ENCODE data around the gene RNF152. TPM values are rescaled to one million over a fixed set of nuclear protein-coding genes. Genes with fewer than 3 reads are reported as not detected.
"Not testable (repeated sequence)": the region's sequence is repeated elsewhere in the genome, so short reads cannot be mapped to it uniquely, and the experiment has no call there.

The RNF152 gene
- total RNA-seq, 1 donor from 2014 or later = 4.1 TPM

GRCh38 chr18:61784834-61785233 lies 108.0 kb downstream of the RNF152 start:
- no peaks in the 10 kb centered on the region for H3K36me3 Mint-ChIP-seq (ENCODE audit: low read depth, unreplicated experiment)
- TF ChIP-seq CTCF (IDR thresholded peaks at IDR 0.05; ENCODE audit: unreplicated experiment) = no peak
- H3K27me3 Mint-ChIP-seq (ENCODE audit: unreplicated experiment) = no peaks in the 10 kb centered on the region
- no peaks in the 10 kb centered on the region for H3K9me3 Mint-ChIP-seq (ENCODE audit: unreplicated experiment)
- H3K27ac Mint-ChIP-seq (ENCODE audit: unreplicated experiment) = no peak overlapping the region
- no peak overlapping the region for H3K4me3 Mint-ChIP-seq (ENCODE audit: unreplicated experiment)
- no peak for DNase-seq (ENCODE audit: low spot score)
- no peaks in the 10 kb centered on the region for H3K4me1 Mint-ChIP-seq (ENCODE audit: unreplicated experiment)

DNA sequence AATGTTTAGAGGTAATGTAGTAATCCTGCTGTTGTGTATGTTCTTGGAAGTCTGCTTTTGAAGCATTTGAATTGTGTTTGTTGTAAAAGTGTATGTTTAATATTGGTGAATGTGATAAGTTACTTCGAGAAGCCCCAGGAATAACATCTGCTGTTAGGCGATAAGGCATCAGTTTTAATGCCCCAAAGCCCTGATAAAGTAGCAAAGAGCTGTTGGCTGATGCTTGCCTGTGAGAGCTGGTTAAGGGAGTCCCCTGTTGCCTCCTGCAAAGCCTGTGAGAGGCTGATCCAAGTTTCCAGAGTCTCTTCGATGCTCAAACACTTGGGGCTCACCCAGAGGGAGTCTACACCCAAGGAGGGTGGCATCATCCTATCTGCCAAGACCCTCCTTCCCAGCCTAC lies 110.3 kb downstream of the RNF152 start:
- H3K4me1 Mint-ChIP-seq (ENCODE audit: unreplicated experiment) = no peaks in the 10 kb centered on the region
- no peak overlapping the region for H3K4me3 Mint-ChIP-seq (ENCODE audit: unreplicated experiment)
- no peaks in the 10 kb centered on the region for H3K36me3 Mint-ChIP-seq (ENCODE audit: low read depth, unreplicated experiment)
- H3K9me3 Mint-ChIP-seq (ENCODE audit: unreplicated experiment) = no peaks in the 10 kb centered on the region
- no peak overlapping the region for H3K27ac Mint-ChIP-seq (ENCODE audit: unreplicated experiment)
- DNase-seq (ENCODE audit: low spot score) = no peak
- TF ChIP-seq CTCF (IDR thresholded peaks at IDR 0.05; ENCODE audit: unreplicated experiment) = no peak
- peaks cover 2% of the 10 kb centered on the region for H3K27me3 Mint-ChIP-seq (ENCODE audit: unreplicated experiment)

DNA sequence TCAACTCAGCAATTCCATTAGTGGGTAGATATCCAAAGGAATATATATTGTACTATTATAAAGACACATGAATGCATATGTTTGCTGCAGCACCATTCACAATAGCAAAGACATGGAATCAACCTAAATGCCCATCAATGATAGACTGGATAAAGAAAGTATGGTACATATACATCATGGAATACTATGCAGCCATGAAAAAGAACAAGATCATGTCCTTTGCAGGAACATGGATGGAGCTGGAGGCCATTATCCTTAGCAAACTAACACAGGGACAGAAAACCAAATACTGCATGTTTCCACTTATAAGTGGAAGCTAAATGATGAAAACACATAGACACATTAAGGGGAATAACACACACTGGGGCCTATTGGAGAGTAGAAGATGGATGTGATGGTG lies 116.6 kb downstream of the RNF152 start:
- H3K4me1 Mint-ChIP-seq (ENCODE audit: unreplicated experiment); H3K36me3 Mint-ChIP-seq (ENCODE audit: low read depth, unreplicated experiment); H3K27ac Mint-ChIP-seq (ENCODE audit: unreplicated experiment); H3K4me3 Mint-ChIP-seq (ENCODE audit: unreplicated experiment); H3K9me3 Mint-ChIP-seq (ENCODE audit: unreplicated experiment); DNase-seq (ENCODE audit: low spot score); H3K27me3 Mint-ChIP-seq (ENCODE audit: unreplicated experiment): not testable (repeated sequence)

GRCh38 chr18:61774846-61775245 lies 118.0 kb downstream of the RNF152 start:
- no peak for TF ChIP-seq CTCF (IDR thresholded peaks at IDR 0.05; ENCODE audit: unreplicated experiment)
- Mint-ChIP-seq H3K9me3 (ENCODE audit: unreplicated experiment) (no peaks in the 10 kb centered on the region), H3K27ac (ENCODE audit: unreplicated experiment) (no peak overlapping the region), H3K4me1 (ENCODE audit: unreplicated experiment) (peaks cover 3% of the 10 kb centered on the region), H3K36me3 (ENCODE audit: low read depth, unreplicated experiment) (no peaks in the 10 kb centered on the region), H3K27me3 (ENCODE audit: unreplicated experiment) (peaks cover 2% of the 10 kb centered on the region), H3K4me3 (ENCODE audit: unreplicated experiment) (no peak overlapping the region)
- DNase-seq (ENCODE audit: low spot score) = no peak

DNA sequence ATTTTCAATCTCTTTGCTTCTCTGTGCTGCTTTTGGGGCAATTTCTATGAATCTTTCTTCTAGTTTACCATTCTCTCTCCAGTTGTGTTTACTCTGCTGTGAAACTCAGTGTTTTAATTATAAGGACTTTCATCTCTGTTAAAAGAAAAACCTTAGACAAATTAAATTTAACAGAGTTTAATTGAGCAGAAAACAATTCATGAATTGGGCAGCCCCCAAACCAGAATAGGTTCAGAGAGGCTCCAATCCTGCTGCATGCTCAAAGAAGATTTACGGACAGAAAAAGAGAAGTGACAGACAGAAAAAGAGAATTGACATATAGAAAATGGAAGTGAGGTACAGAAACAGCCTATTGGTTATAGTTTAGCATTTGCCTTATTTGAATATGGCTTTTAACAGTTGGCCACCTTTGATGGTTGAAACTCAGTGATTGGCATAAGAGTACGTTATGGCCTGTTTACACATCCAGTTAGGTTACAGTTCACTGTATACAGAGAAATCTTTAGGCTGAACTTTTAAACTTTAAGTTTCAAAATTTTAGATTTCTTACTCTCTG lies 120.4 kb downstream of the RNF152 start:
- Mint-ChIP-seq H3K4me1 (ENCODE audit: unreplicated experiment) (peaks cover 3% of the 10 kb centered on the region), H3K27me3 (ENCODE audit: unreplicated experiment) (no peaks in the 10 kb centered on the region), H3K27ac (ENCODE audit: unreplicated experiment) (no peak overlapping the region), H3K9me3 (ENCODE audit: unreplicated experiment) (no peaks in the 10 kb centered on the region), H3K4me3 (ENCODE audit: unreplicated experiment) (no peak overlapping the region), H3K36me3 (ENCODE audit: low read depth, unreplicated experiment) (no peaks in the 10 kb centered on the region)
- no peak for DNase-seq (ENCODE audit: low spot score)
- TF ChIP-seq CTCF (IDR thresholded peaks at IDR 0.05; ENCODE audit: unreplicated experiment) = no peak

Measured in endothelial cell (in vitro differentiated cells).